ENCODE measurements around the gene PPP1R13B.

DNA sequence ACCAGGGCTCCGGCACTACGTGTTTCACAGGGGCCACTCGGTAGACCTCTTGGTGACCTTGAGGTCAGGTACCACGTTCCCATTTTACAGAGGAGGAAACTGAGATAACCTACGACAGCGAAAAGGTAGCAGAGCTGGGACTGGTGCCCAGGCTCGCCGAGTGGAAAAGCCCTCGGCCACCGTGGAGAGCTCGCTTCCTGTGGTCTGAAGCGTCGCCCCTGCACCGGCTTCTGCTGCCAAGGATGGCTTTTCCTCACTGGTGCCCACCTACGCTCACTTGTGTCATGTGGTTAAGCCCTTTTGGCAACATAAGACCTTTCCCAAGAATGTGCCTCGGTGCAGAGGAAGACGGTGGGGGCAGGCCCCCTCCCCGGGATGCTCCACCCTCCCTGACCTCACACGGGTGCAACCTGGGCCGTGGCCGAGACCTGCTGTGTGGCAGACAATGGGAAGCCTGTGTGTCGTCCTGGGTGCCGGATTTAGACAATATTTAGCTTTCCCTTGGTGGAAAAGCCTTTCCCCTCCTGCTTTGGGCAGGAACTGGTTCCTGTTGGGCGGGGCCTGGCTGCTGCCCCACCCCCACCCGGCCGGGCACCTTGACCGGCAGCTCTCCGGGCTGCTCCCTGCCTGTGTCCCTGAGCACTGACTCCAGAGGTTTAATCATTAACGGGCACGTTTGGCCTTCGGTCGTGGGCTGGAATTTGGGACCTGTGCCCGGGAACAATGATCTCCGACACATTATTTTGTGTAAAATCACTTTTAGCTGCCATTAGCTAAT, 32.4 kb upstream of the PPP1R13B start:
- TF ChIP-seq POLR2AphosphoS5 (IDR thresholded peaks at IDR 0.05; ENCODE audit: borderline replicate concordance, low read depth, low read length) (no peak), EZH2 (IDR thresholded peaks at IDR 0.05) (no peak), FOXP2 (optimal IDR thresholded peaks at IDR 0.05; ENCODE audit: control extremely low read depth, extremely low read length, insufficient read depth) (no peak)

All from SK-N-MC (cell line).